Neural cell (in vitro differentiated cells): ENCODE measurements around the gene SCYL1.

Source experiments
- EP300 ChIP-seq: fragments of 450-650 bp; conservative IDR thresholded peaks from 2 replicates; pipeline ENCODE4 v1.6.1; 2014; ENCODE audit warnings: antibody characterized with exemption, mild to moderate bottlenecking, moderate library complexity; ENCODE audit not compliant: poor library complexity, severe bottlenecking
- EZH2 ChIP-seq: fragments of 200-600, 300-800 bp; shearing (Covaris generic), sonication (generic); IDR thresholded peaks from 2 replicates; pipeline ENCODE4 v1.6.1; 2014; ENCODE audit warnings: antibody characterized with exemption, low read length, borderline replicate concordance, mild to moderate bottlenecking; ENCODE audit not compliant: insufficient read depth, poor library complexity, severe bottlenecking
- MXI1 ChIP-seq: fragments of 450-650 bp; conservative IDR thresholded peaks from 2 replicates; pipeline ENCODE4 v1.6.1; 2014; ENCODE audit warnings: antibody characterized with exemption, mild to moderate bottlenecking; ENCODE audit not compliant: poor library complexity, severe bottlenecking
- POLR2AphosphoS5 ChIP-seq: IDR thresholded peaks from 2 replicates; pipeline ENCODE4 v1.6.1; 2012
- RAD21 ChIP-seq: fragments of 450-650 bp; conservative IDR thresholded peaks from 2 replicates; pipeline ENCODE4 v1.6.1; 2014; ENCODE audit warnings: antibody characterized with exemption, mild to moderate bottlenecking, moderate library complexity
- TAF1 ChIP-seq: IDR thresholded peaks from 2 replicates; pipeline ENCODE4 v1.6.1; 2012; ENCODE audit warnings: low read depth
- TF ChIP-seq, protein P1 (sequence below): fragments of 450-650 bp; IDR thresholded peaks from 2 replicates; pipeline ENCODE4 v1.5.1; 2014; ENCODE audit warnings: antibody characterized with exemption, mild to moderate bottlenecking, moderate library complexity; ENCODE audit not compliant: poor library complexity, severe bottlenecking

DNA sequence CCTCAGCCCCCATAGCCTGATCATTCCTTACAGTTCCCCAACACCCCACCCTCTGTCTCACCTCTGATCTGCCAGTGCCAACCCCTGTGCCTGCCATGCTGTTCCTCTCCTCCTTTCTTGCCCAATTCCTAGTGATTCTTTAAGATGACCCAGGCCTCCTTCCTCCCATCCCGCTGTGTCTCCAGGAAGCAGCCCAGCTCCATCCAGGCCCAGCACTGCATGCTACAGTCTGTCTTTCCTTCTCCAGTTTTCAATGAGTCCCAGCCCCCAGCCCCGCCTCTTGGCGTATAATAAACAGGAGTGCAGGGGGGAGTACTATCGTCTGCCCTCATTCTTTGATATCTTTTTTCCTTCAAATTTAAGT is 21.0 kb downstream of the SCYL1 start:
- TF ChIP-seq, protein P1, sequence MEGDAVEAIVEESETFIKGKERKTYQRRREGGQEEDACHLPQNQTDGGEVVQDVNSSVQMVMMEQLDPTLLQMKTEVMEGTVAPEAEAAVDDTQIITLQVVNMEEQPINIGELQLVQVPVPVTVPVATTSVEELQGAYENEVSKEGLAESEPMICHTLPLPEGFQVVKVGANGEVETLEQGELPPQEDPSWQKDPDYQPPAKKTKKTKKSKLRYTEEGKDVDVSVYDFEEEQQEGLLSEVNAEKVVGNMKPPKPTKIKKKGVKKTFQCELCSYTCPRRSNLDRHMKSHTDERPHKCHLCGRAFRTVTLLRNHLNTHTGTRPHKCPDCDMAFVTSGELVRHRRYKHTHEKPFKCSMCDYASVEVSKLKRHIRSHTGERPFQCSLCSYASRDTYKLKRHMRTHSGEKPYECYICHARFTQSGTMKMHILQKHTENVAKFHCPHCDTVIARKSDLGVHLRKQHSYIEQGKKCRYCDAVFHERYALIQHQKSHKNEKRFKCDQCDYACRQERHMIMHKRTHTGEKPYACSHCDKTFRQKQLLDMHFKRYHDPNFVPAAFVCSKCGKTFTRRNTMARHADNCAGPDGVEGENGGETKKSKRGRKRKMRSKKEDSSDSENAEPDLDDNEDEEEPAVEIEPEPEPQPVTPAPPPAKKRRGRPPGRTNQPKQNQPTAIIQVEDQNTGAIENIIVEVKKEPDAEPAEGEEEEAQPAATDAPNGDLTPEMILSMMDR, result no peak
- no peak for TF ChIP-seq EZH2
- TF ChIP-seq POLR2AphosphoS5, result no peak
- TF ChIP-seq RAD21, result no peak
- no peak for TF ChIP-seq EP300
- TF ChIP-seq TAF1, result no peak
- no peak for TF ChIP-seq MXI1
